Endothelial cell of umbilical vein (primary cell): ENCODE data around the gene RGS6. TPM values are rescaled to one million over a fixed set of nuclear protein-coding genes. Genes with fewer than 3 reads are reported as not detected.

Experiments
- BruUV-seq: library from RNA; stranded (reverse); fragments of 400-500 nt; replicated peaks from 2 replicates; lab custom pipeline; 2021; lab: Mats Ljungman, UMichigan
- CTCF ChIA-PET: fragments of 300-600, 350-600 bp; sonication (Branson Sonifier 250); formaldehyde crosslinking; loops from one replicate; lab custom pipeline; 2021; ENCODE audit warnings: antibody characterized with exemption, inconsistent platforms; lab: Charles Lee
- POLR2A ChIA-PET: fragments of 300-600, 350-600 bp; sonication (Branson Sonifier 250); formaldehyde crosslinking; loops from one replicate; lab custom pipeline; 2021; ENCODE audit warnings: antibody characterized with exemption, inconsistent platforms; lab: Charles Lee
- DNase-seq: peaks from one replicate; pipeline ENCODE4 v3.0.0-alpha.2; 2011; ENCODE audit warnings: low read depth, low spot score
- FAIRE-seq: peaks from 2 replicates; lab custom pipeline; 2011; peaks lifted over from hg19 to GRCh38; lab: Jason Lieb, UNC
- H2AFZ ChIP-seq: 2 replicates; pipeline ENCODE4 v1.6.0; 2012; ENCODE audit warnings: low read depth, low read length, control low read depth, inconsistent platforms
- H3K27ac ChIP-seq: 2 replicates; pipeline ENCODE4 v1.5.1; 2011; ENCODE audit warnings: low read depth, mild to moderate bottlenecking, control low read depth, low read length, moderate library complexity; ENCODE audit not compliant: insufficient read depth
- H3K27me3 ChIP-seq, 2 experiments: 2 replicates each; pipeline versions ENCODE4 v1.6.0 to v1.6.1; 2011; ENCODE audit warnings: low read length in 2 of 2, mixed read lengths in 1 of 2; ENCODE audit not compliant: control insufficient read depth in 2 of 2, insufficient read depth in 2 of 2
- H3K36me3 ChIP-seq, 2 experiments: 2 replicates in 1 of 2; 3 replicates in 1 of 2; pipeline ENCODE4 v1.5.1; 2011; ENCODE audit warnings: low read length in 2 of 2, mild to moderate bottlenecking in 1 of 2, moderate library complexity in 1 of 2; ENCODE audit not compliant: control insufficient read depth in 2 of 2, insufficient read depth in 2 of 2; ENCODE audit errors: extremely low read depth in 1 of 2
- H3K4me1 ChIP-seq: 3 replicates; pipeline ENCODE4 v1.5.1; 2011; ENCODE audit warnings: mild to moderate bottlenecking, low read length; ENCODE audit not compliant: control insufficient read depth, insufficient read depth; ENCODE audit errors: extremely low read depth
- H3K4me2 ChIP-seq: 2 replicates; pipeline ENCODE4 v1.6.1; 2011; ENCODE audit warnings: low read length, control low read depth, mixed read lengths; ENCODE audit not compliant: insufficient read depth
- H3K4me3 ChIP-seq, 3 experiments: fragments of 200-600 bp in 1 of 3; sonication (generic), shearing (Covaris generic) in 1 of 3; replicated peaks in 1 of 3; 2 replicates each; pipeline ENCODE4 v1.5.1; 2011 to 2016; ENCODE audit warnings: control low read depth in 3 of 3, low read length in 3 of 3, mild to moderate bottlenecking in 2 of 3, inconsistent platforms in 1 of 3, low read depth in 1 of 3, moderate library complexity in 1 of 3; ENCODE audit not compliant: insufficient read depth in 1 of 3
- H3K79me2 ChIP-seq: 2 replicates; pipeline ENCODE4 v1.6.0; 2012; ENCODE audit warnings: low read length, inconsistent platforms; ENCODE audit not compliant: control insufficient read depth, insufficient read depth
- H3K9ac ChIP-seq: replicated peaks from 2 replicates; pipeline ENCODE3; 2011; ENCODE audit warnings: low read length, control low read depth; ENCODE audit not compliant: insufficient read depth; ENCODE audit errors: extremely low read depth
- H3K9me1 ChIP-seq: replicated peaks from 3 replicates; pipeline ENCODE4 v1.6.0; 2011; ENCODE audit warnings: mild to moderate bottlenecking, low read length; ENCODE audit not compliant: control insufficient read depth, insufficient read depth; ENCODE audit errors: extremely low read depth
- H3K9me3 ChIP-seq: replicated peaks from 2 replicates; pipeline ENCODE4 v1.5.1; 2012; ENCODE audit warnings: low read length, inconsistent platforms; ENCODE audit not compliant: control insufficient read depth, insufficient read depth
- H4K20me1 ChIP-seq: replicated peaks from 2 replicates; pipeline ENCODE3; 2011; ENCODE audit warnings: mild to moderate bottlenecking, low read length; ENCODE audit not compliant: control insufficient read depth, insufficient read depth; ENCODE audit errors: extremely low read depth
- CTCF ChIP-seq, 2 donors: IDR thresholded peaks; 1 replicate in 1 of 2; 2 replicates in 1 of 2; pipeline ENCODE4 v1.5.1; 2011; ENCODE audit warnings: low read length in 2 of 2, mild to moderate bottlenecking in 2 of 2, moderate library complexity in 2 of 2, control low read depth in 1 of 2, inconsistent platforms in 1 of 2, low read depth in 1 of 2; ENCODE audit not compliant: insufficient read depth in 1 of 2; ENCODE audit errors: extremely low read depth in 1 of 2
- EZH2 ChIP-seq: IDR thresholded peaks from 2 replicates; pipeline ENCODE4 v1.6.1; 2012; ENCODE audit warnings: borderline replicate concordance, low read depth, mild to moderate bottlenecking, moderate library complexity, low read length, inconsistent platforms; ENCODE audit not compliant: severe bottlenecking
- FOS ChIP-seq: IDR thresholded peaks from 2 replicates; pipeline ENCODE4 v1.6.1; 2011; ENCODE audit warnings: mild to moderate bottlenecking, low read length, moderate library complexity, borderline replicate concordance; ENCODE audit not compliant: insufficient read depth
- GATA2 ChIP-seq: IDR thresholded peaks from 2 replicates; pipeline ENCODE4 v1.7.0; 2011; ENCODE audit warnings: low read depth, mild to moderate bottlenecking, moderate library complexity, mixed read lengths, low read length; ENCODE audit not compliant: insufficient read length, insufficient read depth
- JUN ChIP-seq: IDR thresholded peaks from 2 replicates; pipeline ENCODE4 v1.6.1; 2011; ENCODE audit warnings: borderline replicate concordance, low read depth; ENCODE audit not compliant: insufficient read length, insufficient read depth
- MAX ChIP-seq: IDR thresholded peaks from 2 replicates; pipeline ENCODE4 v1.6.1; 2011; ENCODE audit not compliant: insufficient read depth, insufficient read length
- MYC ChIP-seq: IDR thresholded peaks from one replicate; pipeline ENCODE4 v1.6.1; 2011; ENCODE audit warnings: mild to moderate bottlenecking, low read depth, low read length
- POLR2A ChIP-seq: IDR thresholded peaks from 2 replicates; pipeline ENCODE4 v1.6.1; 2012; ENCODE audit warnings: low read depth, mild to moderate bottlenecking, control low read depth, low read length
- POLR2AphosphoS5 ChIP-seq: IDR thresholded peaks from 2 replicates; pipeline ENCODE4 v1.6.1; 2012; ENCODE audit warnings: low read depth, mild to moderate bottlenecking, control low read depth, low read length, moderate library complexity; ENCODE audit not compliant: insufficient read depth
- dilution Hi-C: fragments of 300-500 bp; cut with MboI; formaldehyde crosslinking; loops from one replicate; pipeline ENCODE4 v1.15.0; 2019; ENCODE audit warnings: low sequenced_read_pairs; ENCODE audit not compliant: extremely low pct_ligation_motif_present
- intact Hi-C: fragments of 100-400 bp; cut with micrococcal nuclease; formaldehyde crosslinking; loops from one replicate; pipeline ENCODE4 v1.10.0; 2022
- polyA plus RNA-seq, 4 experiments: library from polyadenylated mRNA; depleted of rRNA in 3 of 4; stranded (reverse) in 3 of 4; unstranded in 1 of 4; fragments of >200 nt; gene quantifications; 2 replicates each; pipeline versions ENCODE4 v1.2.1 to v1.2.3, GENCODE V29; 2011 to 2012; ENCODE audit warnings: missing spikeins in 1 of 4
- total RNA-seq: library from RNA; stranded (reverse); gene quantifications from 2 replicates; pipeline ENCODE4 v1.2.3, GENCODE V29; 2021

The RGS6 gene
- total and polyA plus RNA-seq, 2 donors (not counting 3 experiments of a cell fraction or from before 2014, with no cell fraction given): not detected

GRCh38 chr14:72243309-72244293 is 311.4 kb downstream of the RGS6 start:
- FAIRE-seq (no peak), DNase-seq (no peak)
- Histone ChIP-seq H3K9me3 (no peaks in the 10 kb centered on the region), H3K36me3 (no peaks in the 10 kb centered on the region), H3K27ac (no peak overlapping the region), H3K4me1 (no peaks in the 10 kb centered on the region), H3K9me1 (no peaks in the 10 kb centered on the region), H4K20me1 (no peaks in the 10 kb centered on the region), H3K4me2 (no peak overlapping the region), H3K27me3 (no peaks in the 10 kb centered on the region), H3K9ac (no peak overlapping the region), H2AFZ (no peak overlapping the region), H3K79me2 (no peaks in the 10 kb centered on the region), H3K4me3 (no peak overlapping the region)
- no peak for TF ChIP-seq POLR2AphosphoS5
- TF ChIP-seq MYC: no peak
- TF ChIP-seq CTCF (IDR thresholded peaks at IDR 0.05; ENCODE audit: extremely low read depth in 1 of 2, insufficient read depth in 1 of 2, low read depth in 1 of 2, low read length in 2 of 2): no peak
- no peak for TF ChIP-seq POLR2A
- no peak for TF ChIP-seq GATA2
- TF ChIP-seq JUN: no peak
- TF ChIP-seq FOS: no peak
- TF ChIP-seq MAX: no peak
- no peak for TF ChIP-seq EZH2
- no TSS peak for BruUV-seq
- ChIA-PET CTCF (no interaction called here), POLR2A (no interaction called here)
- intact Hi-C loops: no loop called here
- dilution Hi-C loops: no loop called here
